MM.1S (cell line): ENCODE data around the gene JPH3.

Experiments used
- DNase-seq: peaks from one replicate; pipeline ENCODE4 v3.0.0-alpha.2; 2015
- H2AFZ ChIP-seq: fragments of 300-600 bp; sonication (generic); 2 replicates; pipeline ENCODE4 v1.6.0; 2016; ENCODE audit warnings: antibody characterized with exemption, low read length
- H3F3A ChIP-seq: fragments of 300-600 bp; sonication (generic); 2 replicates; pipeline ENCODE4 v1.6.1; 2016; ENCODE audit warnings: mild to moderate bottlenecking, antibody characterized with exemption, low read length, moderate library complexity, mixed read lengths; ENCODE audit not compliant: insufficient read depth
- H3K27ac ChIP-seq: fragments of 300-600 bp; sonication (generic); 2 replicates; pipeline ENCODE4 v1.5.1; 2016; ENCODE audit warnings: mild to moderate bottlenecking, low read length
- H3K27me3 ChIP-seq: fragments of 300-600 bp; sonication (generic); replicated peaks from 2 replicates; pipeline ENCODE4 v1.6.0; 2016; ENCODE audit warnings: low read length; ENCODE audit not compliant: insufficient read depth
- H3K36me3 ChIP-seq: fragments of 300-600 bp; sonication (generic); replicated peaks from 2 replicates; pipeline ENCODE4 v1.6.1; 2016; ENCODE audit warnings: mild to moderate bottlenecking, low read length, mixed read lengths; ENCODE audit not compliant: insufficient read depth
- H3K4me1 ChIP-seq: fragments of 300-600 bp; sonication (generic); 2 replicates; pipeline ENCODE4 v1.6.1; 2016; ENCODE audit warnings: low read length, mixed read lengths
- H3K4me2 ChIP-seq: fragments of 300-600 bp; sonication (generic); 2 replicates; pipeline ENCODE4 v1.6.0; 2016; ENCODE audit warnings: low read depth, low read length
- H3K4me3 ChIP-seq: fragments of 300-600 bp; sonication (generic); 2 replicates; pipeline ENCODE4 v1.5.1; 2016; ENCODE audit warnings: low read length, mixed read lengths
- H3K79me2 ChIP-seq: fragments of 300-600 bp; sonication (generic); 2 replicates; pipeline ENCODE4 v1.6.1; 2016; ENCODE audit warnings: mixed run types, low read length, mixed read lengths
- H3K9ac ChIP-seq: fragments of 300-600 bp; sonication (generic); 2 replicates; pipeline ENCODE4 v1.6.1; 2016; ENCODE audit warnings: low read length, mixed read lengths
- H3K9me2 ChIP-seq: fragments of 300-600 bp; sonication (generic); replicated peaks from 2 replicates; pipeline ENCODE4 v1.6.1; 2016; ENCODE audit warnings: mild to moderate bottlenecking, low read length, mixed read lengths; ENCODE audit not compliant: insufficient read depth
- H3K9me3 ChIP-seq: fragments of 300-600 bp; sonication (generic); replicated peaks from 2 replicates; pipeline ENCODE4 v1.6.1; 2016; ENCODE audit warnings: mild to moderate bottlenecking, low read length, mixed read lengths; ENCODE audit not compliant: insufficient read depth
- H4K20me1 ChIP-seq: fragments of 300-600 bp; sonication (generic); 2 replicates; pipeline ENCODE4 v1.6.1; 2016; ENCODE audit warnings: mild to moderate bottlenecking, low read length, moderate library complexity, mixed read lengths; ENCODE audit not compliant: insufficient read depth
- EZH2 ChIP-seq: fragments of 300-600 bp; sonication (generic); optimal IDR thresholded peaks from 2 replicates; pipeline ENCODE3; 2017; ENCODE audit warnings: low read depth, mild to moderate bottlenecking, antibody characterized with exemption, low read length, mixed read lengths
- EZH2phosphoT487 ChIP-seq: fragments of 300-600 bp; sonication (generic); IDR thresholded peaks from 2 replicates; pipeline ENCODE4 v1.6.1; 2018; ENCODE audit warnings: antibody characterized with exemption, low read length
- TF ChIP-seq, protein P1 (sequence below): fragments of 300-600 bp; sonication (generic); IDR thresholded peaks from 2 replicates; pipeline ENCODE4 v1.5.1; 2016; ENCODE audit warnings: antibody characterized with exemption, low read length, mixed read lengths

The JPH3 gene

DNA sequence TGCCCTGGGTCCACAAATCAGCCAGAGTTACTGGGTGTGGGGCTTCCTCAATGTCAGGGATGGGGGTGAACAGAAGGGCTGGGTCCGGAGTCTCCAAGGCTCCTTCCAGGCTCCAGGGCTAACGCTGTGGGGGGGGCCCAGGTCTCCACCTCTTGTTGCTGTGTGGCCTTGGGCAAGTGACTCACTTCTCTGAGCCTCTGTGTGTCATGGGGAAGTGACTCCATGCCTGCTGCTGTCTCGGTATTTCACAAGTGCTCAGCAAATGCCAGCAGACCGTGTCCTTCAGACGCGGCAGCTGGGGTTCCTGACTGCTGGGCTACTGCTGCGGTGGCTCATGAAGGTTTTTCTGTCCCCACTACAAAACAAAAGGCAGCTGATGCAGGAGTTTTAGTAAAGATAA is 26.6 kb downstream of the JPH3 start:
- TF ChIP-seq, protein P1, sequence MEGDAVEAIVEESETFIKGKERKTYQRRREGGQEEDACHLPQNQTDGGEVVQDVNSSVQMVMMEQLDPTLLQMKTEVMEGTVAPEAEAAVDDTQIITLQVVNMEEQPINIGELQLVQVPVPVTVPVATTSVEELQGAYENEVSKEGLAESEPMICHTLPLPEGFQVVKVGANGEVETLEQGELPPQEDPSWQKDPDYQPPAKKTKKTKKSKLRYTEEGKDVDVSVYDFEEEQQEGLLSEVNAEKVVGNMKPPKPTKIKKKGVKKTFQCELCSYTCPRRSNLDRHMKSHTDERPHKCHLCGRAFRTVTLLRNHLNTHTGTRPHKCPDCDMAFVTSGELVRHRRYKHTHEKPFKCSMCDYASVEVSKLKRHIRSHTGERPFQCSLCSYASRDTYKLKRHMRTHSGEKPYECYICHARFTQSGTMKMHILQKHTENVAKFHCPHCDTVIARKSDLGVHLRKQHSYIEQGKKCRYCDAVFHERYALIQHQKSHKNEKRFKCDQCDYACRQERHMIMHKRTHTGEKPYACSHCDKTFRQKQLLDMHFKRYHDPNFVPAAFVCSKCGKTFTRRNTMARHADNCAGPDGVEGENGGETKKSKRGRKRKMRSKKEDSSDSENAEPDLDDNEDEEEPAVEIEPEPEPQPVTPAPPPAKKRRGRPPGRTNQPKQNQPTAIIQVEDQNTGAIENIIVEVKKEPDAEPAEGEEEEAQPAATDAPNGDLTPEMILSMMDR: no peak
- TF ChIP-seq EZH2phosphoT487 (no peak), EZH2 (no peak)
- Histone ChIP-seq H3K27me3 (peaks cover 64% of the 10 kb centered on the region), H3K4me3 (no peak overlapping the region), H3K79me2 (no peaks in the 10 kb centered on the region), H3K27ac (no peak overlapping the region), H3K9ac (no peak overlapping the region), H3K4me2 (no peak overlapping the region), H3K9me2 (no peaks in the 10 kb centered on the region), H3K4me1 (no peaks in the 10 kb centered on the region), H3K9me3 (no peaks in the 10 kb centered on the region), H2AFZ (no peak overlapping the region), H4K20me1 (no peaks in the 10 kb centered on the region), H3F3A (no peaks in the 10 kb centered on the region), H3K36me3 (no peaks in the 10 kb centered on the region)
- no peak for DNase-seq

DNA sequence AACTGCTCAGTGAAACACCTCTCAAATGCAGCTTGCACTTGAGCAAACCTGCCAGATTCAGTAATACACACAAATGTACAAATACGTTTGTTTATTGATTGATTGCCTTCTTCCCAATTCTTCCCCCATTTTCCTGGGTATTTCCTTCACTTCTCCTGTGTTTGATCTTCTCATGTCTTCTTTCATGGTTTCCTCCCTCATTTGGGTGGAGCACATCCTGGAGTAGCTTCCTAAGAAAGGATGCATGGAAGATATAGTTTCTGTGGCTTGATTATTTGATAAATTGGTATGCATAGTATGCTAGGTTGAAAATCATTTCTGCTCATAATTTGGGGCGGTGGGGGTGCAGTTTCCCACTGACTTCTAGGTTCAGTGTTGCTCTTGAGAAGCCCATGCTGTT is 28.8 kb downstream of the JPH3 start:
- Histone ChIP-seq H3K36me3 (no peaks in the 10 kb centered on the region), H3K27ac (no peak overlapping the region), H3K4me3 (no peak overlapping the region), H3K4me1 (no peaks in the 10 kb centered on the region), H3K9ac (no peak overlapping the region), H3K27me3 (peaks cover 69% of the 10 kb centered on the region), H3K9me3 (no peaks in the 10 kb centered on the region), H3K9me2 (no peaks in the 10 kb centered on the region), H3K79me2 (no peaks in the 10 kb centered on the region), H4K20me1 (no peaks in the 10 kb centered on the region), H3K4me2 (no peak overlapping the region), H3F3A (no peaks in the 10 kb centered on the region), H2AFZ (no peak overlapping the region)
- TF ChIP-seq EZH2phosphoT487 (no peak), EZH2 (no peak)
- TF ChIP-seq, protein P1: no peak
- DNase-seq: no peak

DNA sequence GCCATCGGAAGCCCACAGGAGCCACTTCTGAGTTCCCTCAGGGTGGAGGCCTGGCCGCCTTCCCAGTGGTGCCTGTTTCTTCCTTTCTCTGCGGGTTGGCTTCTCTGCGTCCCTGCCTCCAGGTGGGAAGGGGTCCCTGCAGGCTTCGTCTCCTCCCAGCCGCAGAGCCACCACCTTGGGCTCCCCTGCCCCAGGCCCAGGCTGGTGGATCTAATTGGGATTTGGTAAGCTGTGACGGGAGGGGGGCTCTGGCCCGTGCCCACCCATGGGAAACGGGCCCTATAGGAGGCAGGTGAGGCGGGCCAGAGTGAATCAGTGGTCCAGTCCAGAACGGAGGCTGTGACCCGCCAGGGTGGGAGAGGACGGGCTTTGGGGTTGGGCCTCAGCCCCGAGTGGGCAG is 32.1 kb downstream of the JPH3 start:
- TF ChIP-seq EZH2phosphoT487: no peak
- no peak for TF ChIP-seq EZH2
- TF ChIP-seq, protein P1: no peak
- peaks cover 70% of the 10 kb centered on the region for H3K27me3 ChIP-seq
- no peak overlapping the region for H3K4me3 ChIP-seq

More for the DNA sequence above, 32.1 kb downstream of the JPH3 start:
- no peak overlapping the region for H3K9ac ChIP-seq
- H3K9me3 ChIP-seq: no peaks in the 10 kb centered on the region
- no peaks in the 10 kb centered on the region for H3K4me1 ChIP-seq
- H3K4me2 ChIP-seq: no peak overlapping the region
- DNase-seq: no peak
- no peak overlapping the region for H3K27ac ChIP-seq
- H3F3A ChIP-seq: no peaks in the 10 kb centered on the region
- H3K36me3 ChIP-seq: no peaks in the 10 kb centered on the region
- H4K20me1 ChIP-seq: no peaks in the 10 kb centered on the region
- no peaks in the 10 kb centered on the region for H3K9me2 ChIP-seq
- no peaks in the 10 kb centered on the region for H3K79me2 ChIP-seq
- H2AFZ ChIP-seq: no peak overlapping the region
